Stimulated activated CD4-positive, alpha-beta T cell treated with anti-CD3 and anti-CD28 coated beads, Interleukin-2, amount 100 ng/mL, for 48 hours (primary cell): ENCODE results near the gene CCNYL1.

Source experiments
- DNase-seq, 2 donors: peaks; one replicate each; pipeline ENCODE4 v3.0.0-alpha.2; 2020

CCNYL1 gene

DNA sequence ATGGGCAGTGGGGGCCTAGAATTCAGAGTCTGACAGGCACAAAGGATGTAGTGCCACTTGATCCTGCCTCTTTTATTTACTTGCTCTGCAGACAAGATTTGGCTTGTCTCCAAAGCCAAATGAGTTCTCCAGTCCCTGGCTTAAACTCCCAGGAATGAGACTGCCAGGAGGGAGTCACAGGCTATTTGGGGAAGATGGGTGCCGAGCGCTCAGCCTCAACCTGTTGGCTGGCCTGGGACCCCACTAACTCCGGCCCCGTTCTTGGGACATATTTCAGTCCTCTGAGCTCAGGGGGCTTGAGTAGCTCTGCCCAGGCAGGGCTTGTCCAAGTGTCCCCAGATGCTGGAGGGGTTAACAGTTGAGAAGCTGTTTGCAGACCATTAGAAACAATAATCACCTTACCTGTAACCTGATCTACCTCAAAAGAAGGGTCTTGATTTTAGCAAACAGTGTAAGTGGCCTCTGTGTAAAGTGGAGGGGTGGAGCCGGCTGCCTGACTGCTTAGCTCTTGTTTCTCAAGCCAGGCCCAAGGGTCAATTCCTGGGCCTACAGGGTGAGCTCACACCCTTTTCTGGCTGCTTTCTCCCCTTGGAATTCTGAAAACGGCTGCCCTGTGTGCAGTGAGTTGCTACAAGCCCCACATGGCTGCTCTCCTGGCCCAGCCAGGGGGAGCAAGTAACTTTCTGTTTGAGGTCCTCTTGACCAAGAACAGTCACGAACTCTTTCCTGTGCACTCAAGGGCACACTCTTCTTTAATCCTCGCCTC, 85.3 kb downstream of the CCNYL1 start:
- DNase-seq: no peak

DNA sequence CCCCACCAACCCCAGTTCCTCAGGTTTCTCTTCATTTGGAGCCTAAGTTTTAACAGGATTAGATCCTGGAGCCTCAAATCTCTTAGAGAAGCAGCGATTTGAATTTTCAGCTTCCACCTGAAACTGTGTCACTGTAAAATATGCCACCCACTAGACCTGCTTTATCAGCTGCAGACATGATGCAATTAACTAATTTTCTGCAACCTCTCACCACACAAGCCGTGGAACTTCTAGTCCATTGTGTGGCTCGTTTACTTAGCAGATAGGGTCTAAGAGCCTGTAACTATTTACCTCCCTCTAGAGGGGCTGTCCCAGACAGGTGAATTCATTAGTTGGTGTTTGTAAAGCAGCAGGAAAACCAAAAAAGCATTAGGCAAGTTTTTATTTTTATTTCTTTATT, 89.8 kb downstream of the CCNYL1 start:
- DNase-seq: no peak

DNA sequence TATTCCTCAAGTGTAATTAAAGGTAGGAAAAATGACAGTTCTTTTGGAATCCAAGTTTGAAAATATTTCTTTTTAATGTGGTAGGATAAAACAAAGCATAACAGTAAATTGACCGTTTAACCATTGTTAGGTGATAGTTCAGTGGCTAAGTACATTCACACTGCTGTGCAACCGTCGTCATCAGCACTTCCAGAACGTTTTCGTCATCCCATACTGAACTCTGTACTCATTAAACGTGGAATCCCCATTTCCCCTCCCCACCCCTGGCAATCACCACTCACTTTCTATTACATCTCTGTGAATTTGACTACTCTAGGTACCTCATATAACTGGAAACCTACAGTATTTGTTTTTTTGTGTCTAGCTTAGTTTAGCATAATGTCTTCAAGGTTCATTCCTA, 91.2 kb downstream of the CCNYL1 start:
- DNase-seq: no peak
